Bronchial epithelial cell (primary cell): ENCODE measurements around the gene TMEM198. TPM values are rescaled to one million over a fixed set of nuclear protein-coding genes. Genes with fewer than 3 reads are reported as not detected.
A peak's percentile ranks its signal among the peaks of the same experiment; 100 is the strongest.

ENCODE experiments used
- DNase-seq: peaks from one replicate; pipeline ENCODE4 v3.0.0-alpha.2; 2010; ENCODE audit warnings: low read depth
- FAIRE-seq: peaks from 2 replicates; lab custom pipeline; 2011; peaks lifted over from hg19 to GRCh38; lab: Jason Lieb, UNC
- H3K27me3 ChIP-seq: 2 replicates; pipeline ENCODE4 v1.5.1; 2011; ENCODE audit warnings: low read length; ENCODE audit not compliant: control insufficient read depth, insufficient read depth
- H3K36me3 ChIP-seq: 2 replicates; pipeline ENCODE4 v1.5.1; 2011; ENCODE audit warnings: low read length; ENCODE audit not compliant: control insufficient read depth, insufficient read depth
- H3K4me3 ChIP-seq: 2 replicates; pipeline ENCODE4 v1.5.1; 2011; ENCODE audit warnings: mild to moderate bottlenecking, low read depth, low read length, control low read depth
- CTCF ChIP-seq: IDR thresholded peaks from 2 replicates; pipeline ENCODE4 v1.5.1; 2011; ENCODE audit warnings: mild to moderate bottlenecking, moderate library complexity, low read length, control low read depth, inconsistent platforms; ENCODE audit not compliant: insufficient read depth, severe bottlenecking
- total RNA-seq: library from RNA; depleted of rRNA; stranded (reverse); fragments of >200 nt; gene quantifications from 2 replicates; pipeline ENCODE4 v1.2.1, GENCODE V29; 2014

TMEM198 gene
- total RNA-seq, 1 donor from 2014 or later = under 0.01 TPM

- H3K27me3 ChIP-seq = peaks cover 39% of the 10 kb centered on the region
These were observed 17.3 kb upstream of the TMEM198 start for GRCh38 chr2:219526320-219527075.

GRCh38 chr2:219527076-219527394, 16.8 kb upstream of the TMEM198 start:
- FAIRE-seq (no peak), DNase-seq (no peak)
- Histone ChIP-seq H3K36me3 (no peaks in the 10 kb centered on the region), H3K4me3 (no peak overlapping the region), H3K27me3 (peaks cover 39% of the 10 kb centered on the region)
- no peak for TF ChIP-seq CTCF

More at GRCh38 chr2:219526320-219527075, 17.3 kb upstream of the TMEM198 start:
- TF ChIP-seq CTCF = no peak
- Histone ChIP-seq H3K36me3 (no peaks in the 10 kb centered on the region), H3K4me3 (no peak overlapping the region)
- DNase-seq = no peak
- no peak for FAIRE-seq

GRCh38 chr2:219527472-219527871, 16.4 kb upstream of the TMEM198 start:
- peaks cover 39% of the 10 kb centered on the region for H3K27me3 ChIP-seq
- no peak overlapping the region for H3K4me3 ChIP-seq
- no peak for TF ChIP-seq CTCF
- FAIRE-seq = peak; percentile 60
- DNase-seq = no peak
- no peaks in the 10 kb centered on the region for H3K36me3 ChIP-seq

- Histone ChIP-seq H3K27me3 (peaks cover 28% of the 10 kb centered on the region), H3K4me3 (no peak overlapping the region), H3K36me3 (no peaks in the 10 kb centered on the region)
- FAIRE-seq = no peak
- peak; percentile 62 for DNase-seq
- TF ChIP-seq CTCF = peak; percentile 97
These were observed 13.5 kb upstream of the TMEM198 start for GRCh38 chr2:219530048-219530963.

GRCh38 chr2:219531639-219532377, 12.0 kb upstream of the TMEM198 start:
- Histone ChIP-seq H3K36me3 (no peaks in the 10 kb centered on the region), H3K4me3 (no peak overlapping the region), H3K27me3 (peaks cover 22% of the 10 kb centered on the region)
- FAIRE-seq (no peak), DNase-seq (no peak)
- no peak for TF ChIP-seq CTCF
